IMR-90 (cell line): ENCODE results near the gene HSH2D. TPM values are rescaled to one million over a fixed set of nuclear protein-coding genes. Genes with fewer than 3 reads are reported as not detected.

Source experiments
- ATAC-seq: fragments of 200-7000 bp; cut with Tn5 transposase; 2 replicates; pipeline ENCODE4 v1.9.1; 2020; ENCODE audit warnings: low read depth, mild to moderate bottlenecking, moderate library complexity
- BruUV-seq: library from RNA; stranded (reverse); fragments of 400-500 nt; replicated peaks from 2 replicates; lab custom pipeline; 2021; lab: Mats Ljungman, UMichigan
- CTCF ChIA-PET: fragments of 300-600 bp; formaldehyde crosslinking; extraction: SDS; loops from one replicate; lab custom pipeline; 2021; ENCODE audit warnings: antibody characterized with exemption; lab: Yijun Ruan, JAX
- POLR2A ChIA-PET: fragments of 300-600 bp; sonication (Branson Sonifier 250); formaldehyde crosslinking; loops from one replicate; lab custom pipeline; 2022; ENCODE audit warnings: antibody characterized with exemption; ENCODE audit not compliant: unreplicated experiment; lab: Charles Lee
- DNase-seq: peaks from one replicate; pipeline ENCODE4 v3.0.0; 2013
- H2AFZ ChIP-seq: replicated peaks from 2 replicates; pipeline ENCODE3; 2013; ENCODE audit warnings: low read length, mild to moderate bottlenecking; ENCODE audit not compliant: poor library complexity
- H2AK5ac ChIP-seq: 2 replicates; pipeline ENCODE4 v1.6.1; 2013; ENCODE audit warnings: low read depth, low read length, inconsistent platforms
- H2AK9ac ChIP-seq: replicated peaks from 2 replicates; pipeline ENCODE3; 2013; ENCODE audit warnings: mild to moderate bottlenecking, low read depth, low read length, moderate library complexity; ENCODE audit not compliant: poor library complexity
- H2BK120ac ChIP-seq: 2 replicates; pipeline ENCODE4 v1.6.1; 2013; ENCODE audit warnings: low read depth, low read length, inconsistent platforms
- H2BK15ac ChIP-seq: 3 replicates; pipeline ENCODE4 v1.6.1; 2013; ENCODE audit warnings: low read depth, low read length, inconsistent platforms
- H2BK20ac ChIP-seq: 2 replicates; pipeline ENCODE4 v1.6.1; 2013; ENCODE audit warnings: low read depth, mild to moderate bottlenecking, inconsistent platforms, low read length, moderate library complexity
- H2BK5ac ChIP-seq: 2 replicates; pipeline ENCODE4 v1.6.1; 2013; ENCODE audit warnings: mild to moderate bottlenecking, low read depth, low read length, inconsistent platforms; ENCODE audit not compliant: poor library complexity, severe bottlenecking
- H3K14ac ChIP-seq: replicated peaks from 2 replicates; pipeline ENCODE4 v1.6.1; 2013; ENCODE audit warnings: low read depth, low read length, inconsistent platforms
- H3K18ac ChIP-seq: 2 replicates; pipeline ENCODE4 v1.6.1; 2013; ENCODE audit warnings: low read depth, low read length, control low read depth
- H3K23ac ChIP-seq: 2 replicates; pipeline ENCODE4 v1.6.1; 2013; ENCODE audit warnings: low read depth, low read length, inconsistent platforms
- H3K27ac ChIP-seq: 2 replicates; pipeline ENCODE4 v1.5.1; 2013; ENCODE audit warnings: mild to moderate bottlenecking, control low read depth, low read length; ENCODE audit not compliant: insufficient read depth
- H3K27me3 ChIP-seq: 2 replicates; pipeline ENCODE4 v1.6.1; 2013; ENCODE audit warnings: low read length; ENCODE audit not compliant: control insufficient read depth, insufficient read depth
- H3K36me3 ChIP-seq: 2 replicates; pipeline ENCODE4 v1.6.1; 2013; ENCODE audit warnings: low read length, mixed read lengths; ENCODE audit not compliant: control insufficient read depth, insufficient read depth
- H3K4ac ChIP-seq: 2 replicates; pipeline ENCODE4 v1.6.1; 2013; ENCODE audit warnings: low read depth, low read length, inconsistent platforms
- H3K4me1 ChIP-seq: 2 replicates; pipeline ENCODE4 v1.6.1; 2013; ENCODE audit warnings: low read length, mixed read lengths; ENCODE audit not compliant: control insufficient read depth, insufficient read depth
- H3K4me2 ChIP-seq: 2 replicates; pipeline ENCODE4 v1.6.1; 2013; ENCODE audit warnings: low read depth, mild to moderate bottlenecking, control low read depth, low read length, moderate library complexity
- H3K4me3 ChIP-seq: 2 replicates; pipeline ENCODE4 v1.5.1; 2013; ENCODE audit warnings: low read depth, mild to moderate bottlenecking, control low read depth, low read length, moderate library complexity; ENCODE audit not compliant: insufficient read depth
- H3K56ac ChIP-seq: 2 replicates; pipeline ENCODE4 v1.6.1; 2013; ENCODE audit warnings: low read length, inconsistent platforms; ENCODE audit not compliant: insufficient read depth; ENCODE audit errors: extremely low read depth
- H3K79me1 ChIP-seq, 2 experiments: 2 replicates each; pipeline ENCODE4 v1.6.1; 2013; ENCODE audit warnings: low read length in 2 of 2, inconsistent platforms in 1 of 2, low read depth in 1 of 2
- H3K9ac ChIP-seq: 2 replicates; pipeline ENCODE4 v1.6.1; 2013; ENCODE audit warnings: low read depth, low read length, control low read depth
- H3K9me1 ChIP-seq: 2 replicates; pipeline ENCODE4 v1.6.1; 2013; ENCODE audit warnings: low read length, inconsistent platforms; ENCODE audit not compliant: insufficient read depth
- H3K9me3 ChIP-seq: 2 replicates; pipeline ENCODE4 v1.6.1; 2013; ENCODE audit warnings: low read length; ENCODE audit not compliant: control insufficient read depth, insufficient read depth
- H4K20me1 ChIP-seq: 2 replicates; pipeline ENCODE4 v1.6.1; 2013; ENCODE audit warnings: low read length, inconsistent platforms; ENCODE audit not compliant: insufficient read depth
- H4K5ac ChIP-seq: 2 replicates; pipeline ENCODE4 v1.6.1; 2013; ENCODE audit warnings: mild to moderate bottlenecking, low read depth, low read length, control low read depth
- H4K8ac ChIP-seq, 2 experiments: 2 replicates each; pipeline ENCODE4 v1.6.1; 2013; ENCODE audit warnings: low read depth in 2 of 2, low read length in 2 of 2, control low read depth in 1 of 2, inconsistent platforms in 1 of 2
- H4K91ac ChIP-seq: 2 replicates; pipeline ENCODE4 v1.6.1; 2013; ENCODE audit warnings: low read depth, low read length, inconsistent platforms; ENCODE audit not compliant: insufficient read depth
- BHLHE40 ChIP-seq: fragments of 150-350 bp; IDR thresholded peaks from 2 replicates; pipeline ENCODE4 v1.6.1; 2016; ENCODE audit warnings: mild to moderate bottlenecking, low read depth, low read length
- CEBPB ChIP-seq: IDR thresholded peaks from 2 replicates; pipeline ENCODE4 v1.6.1; 2012; ENCODE audit warnings: low read depth, low read length, improper control_type of control experiment
- CHD1 ChIP-seq: IDR thresholded peaks from 2 replicates; pipeline ENCODE4 v1.6.1; 2012; ENCODE audit warnings: low read depth, low read length, improper control_type of control experiment
- CTCF ChIP-seq: conservative IDR thresholded peaks from 2 replicates; pipeline ENCODE4 v1.5.1; 2012; ENCODE audit warnings: mild to moderate bottlenecking, low read depth, low read length, improper control_type of control experiment
- ELK1 ChIP-seq: fragments of 150-350 bp; IDR thresholded peaks from 2 replicates; pipeline ENCODE4 v1.6.1; 2016; ENCODE audit warnings: low read depth, mild to moderate bottlenecking, low read length, moderate library complexity, borderline replicate concordance
- FOS ChIP-seq: fragments of 150-350 bp; IDR thresholded peaks from 2 replicates; pipeline ENCODE4 v1.6.1; 2016; ENCODE audit warnings: low read depth, low read length
- MAFK ChIP-seq: IDR thresholded peaks from 2 replicates; pipeline ENCODE4 v1.6.1; 2012; ENCODE audit warnings: low read depth, low read length, improper control_type of control experiment
- MAZ ChIP-seq: IDR thresholded peaks from 2 replicates; pipeline ENCODE4 v1.6.1; 2012; ENCODE audit warnings: low read depth, mild to moderate bottlenecking, low read length, improper control_type of control experiment, moderate library complexity, borderline replicate concordance
- MXI1 ChIP-seq: IDR thresholded peaks from 2 replicates; pipeline ENCODE4 v1.6.1; 2012; ENCODE audit warnings: low read depth, mild to moderate bottlenecking, low read length, moderate library complexity, borderline replicate concordance
- NFE2L2 ChIP-seq: fragments of 150-350 bp; IDR thresholded peaks from 2 replicates; pipeline ENCODE4 v1.6.1; 2016; ENCODE audit warnings: low read depth, mild to moderate bottlenecking, low read length
- POLR2A ChIP-seq: IDR thresholded peaks from 2 replicates; pipeline ENCODE4 v1.6.1; 2012; ENCODE audit warnings: mild to moderate bottlenecking, low read depth, low read length
- RAD21 ChIP-seq: IDR thresholded peaks from 2 replicates; pipeline ENCODE4 v1.6.1; 2012; ENCODE audit warnings: low read length, improper control_type of control experiment
- RCOR1 ChIP-seq: IDR thresholded peaks from 2 replicates; pipeline ENCODE4 v1.6.1; 2012; ENCODE audit warnings: mild to moderate bottlenecking, low read length, improper control_type of control experiment; ENCODE audit not compliant: insufficient replicate concordance
- RFX5 ChIP-seq: IDR thresholded peaks from 2 replicates; pipeline ENCODE4 v1.8.0; 2012; ENCODE audit warnings: low read depth, mild to moderate bottlenecking, low read length, moderate library complexity
- SMC3 ChIP-seq: fragments of 150-350 bp; IDR thresholded peaks from 2 replicates; pipeline ENCODE4 v1.6.1; 2016; ENCODE audit warnings: low read depth, mild to moderate bottlenecking, antibody characterized with exemption, low read length, moderate library complexity
- USF2 ChIP-seq: fragments of 150-350 bp; IDR thresholded peaks from 2 replicates; pipeline ENCODE4 v1.6.1; 2017; ENCODE audit warnings: mild to moderate bottlenecking, antibody characterized with exemption, low read length, low read depth
- WGBS, 2 experiments: methylation state at CpG; one replicate each; pipeline versions ENCODE4 v1.1.5 to v1.1.7; 2013; ENCODE audit warnings: missing lambda C conversion rate in 2 of 2; ENCODE audit not compliant: insufficient read length in 1 of 2; ENCODE audit errors: extremely low coverage in 2 of 2; 5-methylcytosine and 5-hydroxymethylcytosine counted together
- dilution Hi-C: fragments of 300-500 bp; cut with HindIII; formaldehyde crosslinking; loops from one replicate; pipeline ENCODE4 v1.14.3; 2018; ENCODE audit warnings: low sequenced_read_pairs; ENCODE audit not compliant: unreplicated experiment
- in situ Hi-C: fragments of 300-500 bp; cut with MboI; formaldehyde crosslinking; loops from 3 replicates; pipeline ENCODE4 v1.14.3; 2019; ENCODE audit warnings: low sequenced_read_pairs, inconsistent platforms, mixed read lengths
- intact Hi-C: fragments of 100-400 bp; cut with micrococcal nuclease; formaldehyde crosslinking; loops from 2 replicates; pipeline ENCODE4 v1.10.0; 2022
- polyA plus RNA-seq, 3 experiments: library from polyadenylated mRNA; depleted of rRNA; stranded (reverse); fragments of >200 nt; gene quantifications; 2 replicates each; pipeline ENCODE4 v1.2.3, GENCODE V29; 2012; ENCODE audit warnings: low replicate concordance in 1 of 3
- total RNA-seq: library from RNA; depleted of rRNA; stranded (reverse); fragments of >200 nt; gene quantifications from 2 replicates; pipeline ENCODE4 v1.2.3, GENCODE V29; 2012

Gene HSH2D
- total and polyA plus RNA-seq, 2 of the 4 experiments (the other 2 are of a cell fraction), result not detected

GRCh38 chr19:16207490-16208025 lies 64.1 kb downstream of the HSH2D start:
- no peaks in the 10 kb centered on the region for H3K9me3 ChIP-seq
- H2BK20ac ChIP-seq, result no peak overlapping the region
- dilution Hi-C loops (no loop called here), intact Hi-C loops (no loop called here), in situ Hi-C loops (no loop called here)
- H3K23ac ChIP-seq, result no peak overlapping the region
- WGBS, 2 experiments, result 100% methylated on average over 1 of the region's 12 CpGs; no CpG with 5 or more reads in 1 of the 2 experiments
- H2BK5ac ChIP-seq, result no peak overlapping the region
- H3K4me2 ChIP-seq, result no peak overlapping the region
- no peak overlapping the region for H3K18ac ChIP-seq
- peak overlapping the region; percentile 37 for H2AK9ac ChIP-seq
- no peak overlapping the region for H3K4me3 ChIP-seq
- ATAC-seq (no peak), DNase-seq (no peak)
- no peak overlapping the region for H3K9ac ChIP-seq
- no peak overlapping the region for H2AK5ac ChIP-seq
- ChIA-PET POLR2A (no interaction called here), CTCF (no interaction called here)
- no peak overlapping the region for H3K56ac ChIP-seq
- H3K9me1 ChIP-seq, result 0 out of 2 replicates have a peak, but pooled peaks cover 3% of the 10 kb centered on the region
- no peak overlapping the region for H2AFZ ChIP-seq
- BruUV-seq, result no TSS peak
- peaks cover 70% of the 10 kb centered on the region for H3K36me3 ChIP-seq
- H4K5ac ChIP-seq, result no peak overlapping the region
- no peaks in the 10 kb centered on the region for H3K27me3 ChIP-seq
- no peak overlapping the region for H3K4ac ChIP-seq
- H4K8ac ChIP-seq, result no peak overlapping the region
- no peak overlapping the region for H2BK15ac ChIP-seq
- H2BK120ac ChIP-seq, result no peak overlapping the region
- H3K27ac ChIP-seq, result no peak overlapping the region
- no peaks in the 10 kb centered on the region for H3K4me1 ChIP-seq
- peaks cover 15% of the 10 kb centered on the region for H4K20me1 ChIP-seq
- H4K91ac ChIP-seq, result no peak overlapping the region
- TF ChIP-seq RCOR1, result no peak
- no peak for TF ChIP-seq CHD1
- no peak for TF ChIP-seq MAZ
- TF ChIP-seq MXI1, result no peak
- no peak for TF ChIP-seq USF2
- TF ChIP-seq MAFK, result no peak
- no peak for TF ChIP-seq FOS
- no peak for TF ChIP-seq POLR2A
- no peak for TF ChIP-seq NFE2L2
- no peak for TF ChIP-seq BHLHE40
- TF ChIP-seq RFX5, result no peak
- no peak for TF ChIP-seq CTCF
- TF ChIP-seq ELK1, result no peak
- no peak for TF ChIP-seq CEBPB
- TF ChIP-seq SMC3, result no peak
- TF ChIP-seq RAD21, result no peak
- H3K14ac ChIP-seq, result no peak overlapping the region
- peaks cover 48 to 63% of the 10 kb centered on the region in 2 experiments for H3K79me1 ChIP-seq
